Measurements from ENCODE around the gene TOM1L2.

TOM1L2 gene

DNA sequence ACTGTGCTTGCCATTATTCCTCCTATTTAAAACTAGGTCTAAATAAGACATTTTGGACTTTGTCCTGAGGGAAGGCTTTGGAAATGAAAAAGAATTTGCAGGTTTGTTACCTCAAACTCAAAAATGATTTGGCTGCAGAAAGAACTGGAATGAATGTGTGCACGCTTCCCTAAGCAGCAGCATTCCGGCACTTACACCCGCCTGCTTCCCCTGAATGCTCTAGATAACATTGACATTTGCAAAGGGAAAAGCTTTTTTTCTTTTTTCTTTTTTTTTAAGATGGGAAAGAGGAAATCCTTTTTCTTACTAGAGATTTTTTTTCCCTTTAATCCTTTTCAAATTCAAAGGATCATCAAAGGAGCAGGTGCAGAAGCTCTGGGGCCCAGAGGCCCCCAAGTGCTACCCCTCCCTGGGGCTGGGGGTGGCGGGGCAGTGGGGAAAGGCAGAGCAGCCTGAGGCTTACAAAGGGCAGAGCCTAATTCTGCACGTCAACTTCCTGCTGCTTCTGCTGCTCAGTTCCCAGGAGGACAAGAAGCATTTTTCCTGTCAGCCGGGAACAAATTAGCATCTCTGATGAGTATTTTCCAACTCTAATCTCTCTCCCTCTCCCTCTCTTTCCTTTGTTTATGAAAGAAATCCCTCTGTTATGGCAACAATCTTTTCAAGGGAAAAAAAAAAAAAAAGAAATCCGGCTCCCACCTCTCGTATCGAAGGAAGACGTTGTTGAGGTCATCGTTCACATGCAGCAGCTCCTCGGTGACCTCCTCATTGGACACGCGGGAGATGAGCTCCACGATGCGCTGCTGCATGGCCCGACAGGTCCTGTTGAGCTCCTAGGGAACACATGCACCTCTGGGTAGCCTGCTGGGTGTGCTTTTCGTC lies 103.3 kb downstream of the TOM1L2 start:
- DNase-seq: no peak

DNA sequence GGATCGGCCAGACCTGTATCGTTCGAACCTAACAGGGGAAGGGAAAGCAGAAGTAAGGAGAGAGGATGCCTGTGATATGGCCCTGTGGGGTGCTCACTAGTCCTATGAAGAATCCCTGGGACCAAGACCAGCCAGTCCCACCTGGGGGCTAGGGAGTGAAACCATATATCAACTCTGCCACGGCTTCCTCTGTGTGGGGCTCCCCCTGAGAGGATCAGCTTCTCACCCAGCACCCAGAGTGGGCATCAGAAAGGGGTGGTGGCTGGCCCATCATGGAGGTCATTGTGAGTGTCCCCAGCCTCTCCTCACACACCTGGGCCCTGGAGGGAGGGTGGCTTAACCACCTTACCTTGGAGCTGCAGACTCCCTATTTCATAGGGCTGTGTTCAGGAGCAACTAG lies 105.3 kb downstream of the TOM1L2 start:
- DNase-seq: no peak

DNA sequence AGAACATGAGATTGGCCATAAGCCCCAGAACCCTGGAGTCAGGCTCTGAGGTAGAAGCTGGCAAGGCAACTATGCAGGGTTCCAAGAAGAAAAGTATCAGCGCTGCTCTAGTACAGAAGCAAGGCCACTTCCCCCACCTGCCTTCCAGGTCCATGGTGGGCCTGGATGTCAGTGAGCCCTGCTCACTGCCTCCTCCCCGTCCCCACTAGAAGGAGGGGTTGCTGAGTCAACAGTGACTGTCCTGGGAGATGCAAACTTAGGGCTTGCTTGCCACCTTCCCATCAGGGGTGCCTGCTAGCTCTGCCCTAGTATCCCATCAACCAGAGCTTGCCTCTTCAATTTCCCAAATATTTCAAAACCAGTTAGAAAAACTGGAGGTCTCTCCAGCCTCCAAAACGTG lies 105.8 kb downstream of the TOM1L2 start:
- no peak for DNase-seq

DNA sequence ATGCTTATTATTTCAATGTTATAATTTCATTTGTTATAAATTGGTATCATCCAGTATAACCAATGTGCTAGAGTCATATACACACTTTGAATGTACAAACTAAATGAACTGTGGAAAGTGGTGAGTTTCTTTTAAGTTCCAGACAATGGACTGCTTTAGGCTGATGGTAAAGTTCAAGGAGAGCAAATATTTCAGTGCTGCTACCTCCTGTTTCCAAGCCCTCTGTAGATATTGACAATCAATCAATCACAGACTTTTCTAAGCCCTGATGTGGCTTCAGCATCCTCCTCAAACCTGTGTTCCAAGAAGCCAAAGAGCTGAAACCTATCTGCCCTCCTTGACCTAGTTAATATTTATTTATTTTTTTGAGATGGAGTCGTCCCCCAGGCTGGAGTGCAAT lies 107.2 kb downstream of the TOM1L2 start:
- DNase-seq: no peak

DNA sequence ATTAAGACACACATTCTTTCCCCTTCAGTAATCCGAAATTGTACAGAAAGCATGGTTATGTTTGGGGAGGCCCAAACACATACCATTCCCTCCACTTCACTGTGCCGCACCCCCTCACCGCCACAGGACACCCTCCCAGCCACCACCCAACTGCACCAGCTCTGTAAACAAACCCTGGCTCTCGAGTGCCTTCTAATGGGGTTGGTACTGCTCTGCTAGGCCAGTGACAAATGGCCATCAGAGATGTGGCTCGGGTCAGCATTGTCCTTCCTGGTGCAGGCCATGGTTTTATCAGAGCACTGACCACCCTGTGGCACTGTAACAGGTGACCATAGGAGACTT lies 111.5 kb downstream of the TOM1L2 start:
- DNase-seq: peak; percentile 42

DNA sequence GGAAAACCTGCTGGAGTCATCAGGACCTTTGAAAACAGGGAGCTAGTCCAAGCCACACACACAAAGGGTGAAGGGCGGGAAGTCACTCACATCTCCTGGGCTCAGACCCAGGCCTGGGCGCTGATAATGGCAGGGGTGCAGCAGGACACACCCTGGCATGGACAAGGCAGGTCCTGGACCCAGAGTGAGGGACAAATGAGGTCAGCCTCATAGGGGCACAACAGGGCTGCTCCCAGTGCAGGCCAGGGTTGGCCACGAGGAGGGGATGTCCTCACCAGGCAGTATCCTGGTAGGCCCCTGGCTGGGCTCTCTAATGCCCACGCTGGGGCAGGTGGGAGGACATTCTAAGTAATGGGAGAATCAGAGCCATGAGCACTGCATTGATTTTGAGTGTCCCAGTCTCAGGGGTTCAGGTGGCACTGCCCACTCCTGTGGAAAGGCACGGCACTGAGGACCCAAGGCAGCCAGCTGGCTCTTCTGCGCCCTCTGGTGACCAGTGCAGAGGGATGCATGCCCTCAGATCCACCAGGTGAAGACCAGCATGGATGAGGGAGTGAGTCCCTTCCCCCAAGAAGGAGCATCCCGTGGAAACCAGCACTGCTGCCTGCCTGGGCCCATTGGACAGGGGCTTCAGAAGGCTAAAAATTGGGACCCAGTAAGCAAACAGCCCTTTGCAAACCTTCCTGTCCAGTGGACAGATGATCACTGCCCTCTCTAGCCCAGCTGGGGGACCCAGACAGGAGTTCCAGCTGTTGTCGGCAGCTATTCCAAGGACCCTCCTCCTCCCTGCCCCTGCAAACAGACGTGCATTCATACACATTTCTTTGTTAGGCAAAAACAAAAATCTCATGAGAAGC lies 112.1 kb downstream of the TOM1L2 start:
- DNase-seq: peak; percentile 72

DNA sequence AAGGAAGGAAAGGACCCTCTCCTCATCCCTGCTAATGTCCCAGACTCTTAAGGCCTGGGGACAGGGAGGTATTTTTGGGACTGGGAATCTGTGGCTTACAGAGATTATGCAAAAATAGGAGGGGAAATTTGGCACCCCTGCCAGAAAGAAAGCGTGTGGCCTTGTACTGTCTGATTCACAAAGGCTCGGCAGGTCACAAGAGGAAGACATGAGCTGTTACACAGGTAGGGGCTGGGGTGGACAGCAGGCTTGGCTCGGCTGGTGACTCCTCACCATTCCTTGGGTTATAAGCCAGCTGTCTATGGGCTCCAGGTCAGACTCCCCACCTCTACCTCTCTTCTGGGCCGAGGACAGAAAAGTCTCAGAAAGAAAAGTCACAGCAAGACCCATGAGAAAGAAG lies 114.7 kb downstream of the TOM1L2 start:
- DNase-seq: no peak

DNA sequence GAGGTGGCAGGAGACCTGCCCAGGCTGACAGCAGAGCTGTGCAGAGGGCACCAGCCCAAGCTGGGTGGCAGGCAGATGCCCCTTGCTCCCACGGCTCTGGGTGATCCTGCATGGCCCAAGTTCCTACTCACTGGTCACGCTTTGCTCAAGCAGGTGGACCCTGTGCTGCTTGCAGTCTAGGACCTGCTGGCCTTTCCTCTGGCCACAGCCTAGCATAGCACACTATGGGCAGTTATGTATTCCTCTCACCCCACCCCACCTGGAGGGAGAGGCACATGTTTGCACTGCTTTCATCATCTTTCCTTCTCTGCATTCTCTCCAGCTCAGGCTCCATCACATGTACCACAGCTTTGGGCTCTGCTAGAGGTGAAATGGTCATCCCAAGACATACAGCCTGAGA lies 115.8 kb downstream of the TOM1L2 start:
- no peak for DNase-seq

DNA sequence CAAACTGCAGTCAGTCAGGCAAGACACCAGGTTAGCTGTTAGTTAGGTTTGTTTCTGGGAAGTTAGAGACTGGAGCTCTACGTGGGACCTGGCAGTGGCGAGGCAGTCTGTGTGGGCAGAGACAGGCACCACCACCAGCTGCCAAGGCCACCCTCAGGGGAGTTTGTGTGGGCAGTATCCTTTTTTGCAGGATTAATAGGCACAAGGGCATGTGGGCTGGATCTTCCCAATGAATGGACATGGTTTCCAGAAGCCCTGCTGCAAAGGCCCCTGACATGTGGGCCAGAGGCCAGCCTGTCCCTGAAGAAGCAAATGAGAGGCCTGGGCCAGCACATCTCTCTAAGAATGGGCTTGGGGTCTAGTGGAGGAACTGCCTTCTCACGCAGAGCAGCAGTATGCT lies 116.2 kb downstream of the TOM1L2 start:
- DNase-seq: no peak

DNA sequence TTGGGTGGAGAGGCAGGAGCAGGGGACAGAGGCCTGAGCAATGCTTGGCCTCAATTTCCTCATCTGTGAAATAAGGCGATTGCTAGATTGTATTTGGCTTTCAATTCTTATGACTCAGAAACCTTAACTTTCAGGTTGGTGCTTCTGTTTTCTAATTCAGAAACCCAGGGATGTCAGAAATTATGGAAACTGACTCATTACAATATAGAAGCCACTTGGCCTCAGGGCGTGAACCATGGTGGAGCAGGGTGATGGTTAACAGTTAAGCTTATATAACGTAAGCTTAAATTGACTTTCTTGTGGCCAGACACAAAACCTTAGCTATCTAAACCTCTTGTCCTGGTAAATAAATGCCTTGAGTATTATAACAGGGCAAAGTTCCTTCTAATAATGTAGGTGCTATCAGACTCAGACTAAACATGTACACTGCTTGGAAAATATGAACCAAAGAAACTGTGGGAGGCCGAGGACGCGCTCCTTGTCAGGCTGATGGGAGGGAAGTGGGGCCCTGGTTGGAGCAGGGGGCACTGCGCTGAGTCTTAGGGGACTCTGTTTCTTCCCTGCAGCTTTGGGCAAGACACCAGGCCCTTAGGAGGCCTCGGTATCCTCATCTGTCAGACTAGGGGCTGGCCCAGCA lies 118.3 kb downstream of the TOM1L2 start:
- DNase-seq: no peak

DNA sequence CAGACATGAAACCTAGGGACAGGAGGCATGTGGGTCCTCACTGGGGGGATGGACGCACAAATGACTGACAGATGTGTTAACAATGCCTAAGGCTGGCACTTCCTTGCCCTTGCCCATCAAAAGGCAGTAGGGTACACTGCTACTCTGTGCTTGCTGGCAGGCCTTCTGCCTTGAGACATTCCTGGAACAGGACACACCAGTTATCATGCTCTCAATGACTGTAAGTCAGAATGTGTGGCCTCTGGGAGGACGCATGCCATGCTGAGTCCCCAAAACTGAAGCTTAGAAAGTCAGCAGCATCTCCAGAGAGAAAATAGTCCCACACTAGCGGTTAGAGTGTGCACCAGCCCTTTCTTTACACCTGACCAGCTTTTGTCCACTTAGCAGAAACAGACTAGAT lies 119.3 kb downstream of the TOM1L2 start:
- no peak for DNase-seq

DNA sequence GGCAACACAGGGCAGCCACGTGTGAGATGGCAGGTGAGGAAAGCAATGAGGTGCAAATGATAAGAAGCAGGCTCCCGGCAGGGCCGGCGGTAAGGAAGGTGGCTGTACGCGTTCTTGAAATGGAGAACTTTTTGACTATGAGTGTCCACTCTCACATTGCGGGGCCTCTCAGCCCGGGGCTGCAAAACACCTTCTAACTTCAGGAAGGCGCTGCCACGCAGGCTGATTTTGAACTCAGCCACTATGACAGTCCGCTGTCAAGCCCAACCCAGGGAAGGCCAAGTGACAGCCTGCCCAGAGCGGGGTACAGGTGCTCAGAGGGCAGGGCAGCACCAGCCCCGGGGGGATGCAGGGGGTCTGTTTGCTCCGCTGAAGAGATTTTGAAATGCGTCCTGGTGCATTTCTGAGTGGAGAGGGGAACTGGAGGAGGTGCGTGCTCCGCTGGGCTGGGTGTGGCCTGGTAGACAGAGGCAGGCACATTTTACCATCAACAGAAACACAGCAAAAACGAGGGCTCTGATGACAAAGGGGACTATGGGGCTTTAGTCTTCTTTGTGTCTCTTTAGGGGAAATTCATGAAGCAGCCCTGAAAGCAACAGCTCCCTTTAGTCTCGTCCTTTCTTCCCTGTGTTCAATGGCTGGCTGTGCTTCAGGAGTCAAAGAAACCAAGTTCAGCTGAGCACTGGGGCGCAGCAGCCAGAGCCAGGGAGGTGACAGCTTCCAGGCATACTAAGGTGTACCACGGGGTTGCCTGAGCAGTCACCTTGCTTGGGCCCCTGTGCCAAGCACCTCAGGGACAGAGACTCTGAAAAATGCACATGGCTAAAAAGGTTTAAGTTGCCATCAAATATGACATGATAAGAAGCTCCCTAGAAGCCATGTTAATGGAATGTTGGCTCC lies 120.8 kb downstream of the TOM1L2 start:
- no peak for DNase-seq

DNA sequence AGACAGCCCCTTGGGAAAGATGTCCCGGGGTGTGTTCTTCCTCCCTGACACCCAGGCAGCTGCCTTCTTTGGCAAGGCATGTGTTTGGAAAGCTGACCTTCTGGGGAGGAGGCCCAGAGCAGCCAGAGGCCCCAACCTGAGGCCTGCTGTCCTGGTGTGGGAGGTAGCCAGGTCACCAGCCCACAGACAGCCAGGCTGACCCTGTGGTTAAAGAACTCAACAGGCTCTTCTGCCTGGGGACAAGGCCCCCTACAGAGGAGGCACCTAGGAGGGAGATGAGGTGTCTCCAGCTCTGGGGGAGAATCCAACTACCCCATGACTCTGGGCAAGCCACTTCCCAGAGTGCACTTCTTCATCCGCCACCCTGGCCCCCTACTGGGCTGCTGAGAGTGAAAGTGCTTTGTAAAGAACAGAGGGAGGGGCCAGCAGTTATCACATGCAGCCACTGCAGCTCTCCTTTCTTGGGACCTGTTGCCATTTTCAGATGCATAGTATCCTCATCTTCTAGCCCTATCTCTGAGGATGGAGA lies 122.3 kb downstream of the TOM1L2 start:
- DNase-seq: peak; percentile 71

DNA sequence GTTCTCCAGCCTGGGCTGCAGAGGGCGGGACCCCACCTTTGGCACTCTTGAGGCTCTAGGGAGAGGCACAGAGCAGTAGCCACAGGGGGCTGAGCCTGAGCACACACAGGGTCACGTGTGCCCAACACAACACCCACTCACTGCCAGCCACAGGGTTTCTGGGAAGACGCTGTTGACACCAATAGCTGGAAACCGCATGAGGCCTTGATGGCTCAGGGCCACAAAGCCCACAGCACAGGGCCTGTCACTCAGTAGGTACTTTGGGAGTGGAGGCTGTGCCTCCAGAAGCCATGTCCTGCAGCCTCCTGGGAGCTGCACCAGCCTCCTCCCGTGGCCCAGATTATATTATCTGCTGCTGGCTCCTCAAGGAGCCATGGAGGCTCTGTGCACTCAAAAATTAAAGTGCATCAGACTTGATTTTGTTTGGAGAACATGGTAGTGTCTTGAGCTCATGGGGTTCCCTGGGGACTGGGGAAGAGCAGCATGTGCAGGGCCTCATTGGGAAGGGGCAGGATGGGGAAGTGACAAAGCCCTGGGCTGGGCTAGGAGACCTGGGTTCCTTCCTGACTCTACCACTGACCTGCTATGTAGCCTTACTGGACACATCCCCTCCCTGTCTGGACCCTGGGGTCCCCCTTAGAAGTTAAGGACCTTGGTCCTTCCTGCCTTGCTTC lies 122.9 kb downstream of the TOM1L2 start:
- DNase-seq: peak; percentile 19

DNA sequence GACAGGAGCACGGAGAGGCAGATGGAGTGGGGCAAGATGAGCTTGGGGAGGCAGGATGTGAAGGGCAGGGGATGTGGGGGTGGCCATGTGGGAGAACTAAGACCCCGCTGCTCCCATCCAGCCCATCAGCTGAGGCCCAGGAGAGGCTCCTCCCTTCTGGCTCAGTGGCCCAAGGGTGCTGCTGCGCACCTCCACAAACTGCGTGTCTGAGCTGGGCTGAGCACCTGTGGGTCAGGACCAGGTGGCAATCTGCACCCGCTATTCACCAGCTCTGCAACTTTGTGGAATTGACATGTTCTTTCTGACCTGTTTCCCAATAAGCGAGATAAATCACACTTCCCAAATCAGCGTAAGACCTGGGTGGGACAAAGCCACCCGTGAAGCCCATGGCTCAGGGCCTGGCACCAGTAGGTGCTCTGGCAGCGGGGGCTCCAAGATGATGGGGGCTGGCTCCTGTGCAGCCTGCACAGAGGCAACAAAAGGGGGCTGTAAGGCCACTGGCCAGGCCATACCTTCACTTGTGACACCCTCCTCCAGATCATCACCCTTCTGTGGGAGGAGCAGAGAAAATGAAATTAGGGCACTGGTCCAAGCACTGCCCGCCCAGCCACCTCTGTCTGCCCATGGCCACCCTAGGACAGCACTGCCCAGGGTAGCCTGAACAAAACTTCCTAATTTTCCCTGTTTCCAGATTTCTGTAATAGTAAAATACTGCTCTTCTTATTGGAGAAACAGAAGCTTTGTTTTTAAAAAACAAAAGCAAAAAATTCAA lies 123.7 kb downstream of the TOM1L2 start:
- DNase-seq: no peak

DNA sequence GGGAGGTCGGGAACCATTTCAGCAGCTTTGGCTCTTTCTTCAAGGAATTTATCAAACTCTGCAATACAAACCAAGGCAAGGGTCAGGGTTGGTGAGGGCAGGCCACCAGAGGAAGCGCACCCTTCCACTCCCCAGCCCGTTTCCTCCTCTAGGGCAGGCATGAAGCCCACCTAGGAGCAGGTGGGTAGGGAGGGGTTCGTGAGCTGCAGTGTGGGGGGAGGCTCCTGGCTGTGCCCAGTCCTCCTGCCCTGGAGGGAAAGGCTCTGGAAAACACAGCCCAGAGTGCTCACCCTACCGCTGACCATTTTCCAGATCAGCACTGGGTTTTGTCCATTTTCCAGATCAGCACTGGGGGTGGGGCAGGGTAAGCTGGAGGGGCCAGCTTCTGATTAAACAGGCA lies 124.5 kb downstream of the TOM1L2 start:
- DNase-seq: no peak

DNA sequence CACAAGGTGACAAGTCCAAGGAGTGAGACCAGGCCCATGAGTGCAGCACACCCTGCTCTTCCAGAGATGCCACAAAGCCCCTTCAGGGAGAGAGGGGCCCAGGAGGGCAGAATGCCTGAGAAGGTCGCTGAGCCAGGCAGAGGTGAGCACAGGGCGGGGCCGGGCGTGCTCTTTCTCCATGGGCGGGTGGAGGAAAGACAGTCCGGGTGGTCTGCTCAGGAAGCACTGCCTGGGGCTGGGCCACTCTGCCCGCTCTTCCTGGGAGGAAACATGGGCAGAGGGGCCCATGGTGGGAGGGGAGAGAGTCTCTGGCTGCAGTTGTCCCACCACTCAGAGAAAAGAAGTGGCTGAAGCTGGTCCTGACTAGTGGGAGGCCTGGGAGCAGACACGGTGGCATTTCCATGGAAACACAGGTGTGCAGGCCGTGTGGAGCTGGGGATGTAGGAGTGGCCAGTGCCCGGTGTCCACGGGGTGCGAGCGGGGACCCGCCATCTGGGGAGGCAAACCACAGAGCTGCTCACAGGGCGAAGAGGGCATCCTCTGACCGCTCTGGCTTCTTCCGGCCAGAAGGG lies 125.0 kb downstream of the TOM1L2 start:
- DNase-seq: no peak

DNA sequence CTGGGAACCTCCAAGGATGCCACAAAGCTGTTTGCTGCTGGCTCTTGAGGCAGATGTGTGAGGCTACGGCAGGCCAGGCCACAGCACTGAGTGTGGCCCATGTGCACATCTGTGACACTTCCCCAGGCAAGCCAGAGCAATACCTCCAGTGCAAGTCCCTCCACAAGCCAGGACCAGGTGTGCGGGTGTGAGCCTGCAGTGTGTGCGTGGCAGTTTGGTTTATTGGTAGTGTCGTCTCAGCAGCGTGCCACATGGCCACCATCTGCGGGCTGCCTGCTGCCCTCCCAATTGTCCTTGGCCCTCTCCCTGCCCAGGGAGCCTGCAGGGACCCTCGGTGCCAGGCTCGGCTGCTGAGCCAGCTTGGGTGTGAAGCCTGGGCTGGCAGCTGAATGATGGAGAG lies 125.6 kb downstream of the TOM1L2 start:
- no peak for DNase-seq

DNA sequence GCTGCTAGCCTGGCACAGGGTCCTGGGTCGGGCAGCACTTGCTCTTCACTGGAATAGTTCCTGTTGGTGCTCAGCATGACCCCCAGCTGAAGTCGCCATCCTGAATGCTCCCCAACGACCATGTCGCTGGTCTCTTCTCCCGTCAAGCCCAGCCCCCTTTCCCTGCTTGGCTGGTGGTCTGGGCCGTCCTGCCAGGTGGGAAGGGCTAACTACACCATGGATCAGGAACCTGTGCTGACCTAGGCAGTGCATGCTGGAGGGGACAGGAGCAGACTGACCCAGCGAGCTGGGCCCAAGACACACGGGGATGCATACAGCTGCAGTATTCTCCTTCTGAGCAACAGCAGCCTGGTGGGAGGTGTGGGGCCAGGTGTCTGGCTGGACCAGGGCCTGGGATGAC lies 126.2 kb downstream of the TOM1L2 start:
- DNase-seq: no peak

DNA sequence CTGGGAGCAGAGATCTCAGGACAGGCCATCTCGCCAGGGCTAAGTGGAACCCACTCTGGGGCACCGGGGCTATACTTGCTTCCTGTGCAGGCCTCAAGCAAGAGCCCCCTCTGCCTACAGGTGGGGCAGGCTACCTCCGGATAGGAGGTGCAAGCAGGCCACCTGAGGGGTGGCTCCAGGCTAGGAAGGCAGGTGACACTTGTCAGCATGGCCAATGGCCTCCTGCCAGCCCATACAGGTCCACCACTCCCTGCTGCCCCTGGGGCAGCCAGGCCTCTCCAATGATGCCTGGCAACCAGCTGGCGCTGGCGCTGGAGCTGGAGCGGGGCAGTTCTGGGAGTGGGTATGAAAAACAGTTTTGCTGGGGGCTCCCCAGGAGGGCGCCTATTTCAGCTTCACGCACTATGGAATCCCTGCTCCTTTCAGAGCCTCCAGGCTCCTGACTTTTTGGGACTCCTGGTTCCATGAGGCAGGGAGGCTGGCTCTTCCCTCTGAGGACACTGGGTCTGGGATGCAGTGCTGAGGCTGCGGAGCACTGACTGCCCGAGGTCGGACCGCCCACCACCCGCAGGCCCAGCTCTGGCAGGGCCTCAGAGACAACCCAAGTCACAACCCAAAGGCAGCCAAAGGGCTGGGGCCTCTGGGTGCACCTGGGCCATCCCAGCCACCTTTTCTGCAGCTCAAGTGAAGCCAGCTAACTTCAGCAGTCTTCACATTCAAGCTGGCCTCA lies 127.0 kb downstream of the TOM1L2 start:
- no peak for DNase-seq

Measured in NCI-H510A treated with DMSO at 0.1 percent for 48 hours (cell line).